K562 (cell line): ENCODE results near the gene LDLRAD1. TPM values are rescaled to one million over a fixed set of nuclear protein-coding genes. Genes with fewer than 3 reads are reported as not detected.

Experiments
- ATAC-seq: fragments of 200-7000 bp; cut with Tn5 transposase; 3 replicates; pipeline ENCODE4 v1.9.1; 2020; ENCODE audit warnings: moderate library complexity
- BruUV-seq: library from RNA; stranded (reverse); fragments of 400-500 nt; replicated peaks from 2 replicates; lab custom pipeline; 2021; lab: Mats Ljungman, UMichigan
- CTCF ChIA-PET: fragments of 300-600 bp; formaldehyde crosslinking; extraction: SDS; loops from one replicate; lab custom pipeline; 2021; ENCODE audit warnings: low intra/inter-chr PET ratio; lab: Yijun Ruan, JAX
- POLR2A ChIA-PET: fragments of 300-600, 350-650 bp; sonication (Branson Sonifier 250); formaldehyde crosslinking; extraction: SDS; loops from one replicate; lab custom pipeline; 2021; ENCODE audit warnings: antibody characterized with exemption, inconsistent platforms; lab: Yijun Ruan, JAX
- DNase-seq, 4 experiments: peaks; one replicate each; pipeline versions ENCODE4 v3.0.0 to v3.0.0-alpha.2; 2011 to 2018; ENCODE audit warnings: low spot score in 3 of 4, mixed read lengths in 3 of 4; ENCODE audit errors: extremely low read depth in 1 of 4
- FAIRE-seq: peaks from 2 replicates; lab custom pipeline; 2011; peaks lifted over from hg19 to GRCh38; lab: Jason Lieb, UNC
- H2AFZ ChIP-seq: 2 replicates; pipeline ENCODE4 v1.6.0; 2011; ENCODE audit warnings: low read depth, low read length, control low read depth, inconsistent platforms
- H3K27ac ChIP-seq: fragments of 200-600 bp; 3 replicates; pipeline ENCODE4 v1.8.0; 2011; ENCODE audit warnings: low read depth, mild to moderate bottlenecking, control low read depth, inconsistent platforms, low read length, moderate library complexity, mixed read lengths; ENCODE audit errors: extremely low read depth
- H3K27me3 ChIP-seq, 2 experiments: fragments of 300-600 bp in 1 of 2; 2 replicates in 1 of 2; 3 replicates in 1 of 2; pipeline versions ENCODE4 v1.6.0 to v1.8.0; 2011; ENCODE audit warnings: inconsistent platforms in 2 of 2, low read length in 2 of 2, mild to moderate bottlenecking in 1 of 2, mixed read lengths in 1 of 2, moderate library complexity in 1 of 2; ENCODE audit not compliant: control insufficient read depth in 2 of 2, insufficient read depth in 2 of 2
- H3K36me3 ChIP-seq: fragments of 300-600 bp; 3 replicates; pipeline ENCODE4 v1.8.0; 2011; ENCODE audit warnings: mild to moderate bottlenecking, low read length, inconsistent platforms; ENCODE audit not compliant: control insufficient read depth, insufficient read depth
- H3K4me1 ChIP-seq, 2 experiments: fragments of 200-600 bp in 1 of 2; replicated peaks in 1 of 2; 2 replicates in 1 of 2; 3 replicates in 1 of 2; pipeline versions ENCODE4 v1.5.1 to v1.8.0; 2011; ENCODE audit warnings: inconsistent platforms in 2 of 2, low read length in 2 of 2, mild to moderate bottlenecking in 1 of 2, mixed read lengths in 1 of 2, moderate library complexity in 1 of 2; ENCODE audit not compliant: control insufficient read depth in 2 of 2, insufficient read depth in 2 of 2
- H3K4me2 ChIP-seq: 2 replicates; pipeline ENCODE4 v1.6.1; 2011; ENCODE audit warnings: low read length, control low read depth, inconsistent platforms, mixed read lengths; ENCODE audit not compliant: insufficient read depth
- H3K4me3 ChIP-seq: fragments of 200-600 bp; sonication (generic), shearing (Covaris generic); 2 replicates; pipeline ENCODE4 v1.5.1; 2016; ENCODE audit warnings: control low read depth, inconsistent platforms
- H3K79me2 ChIP-seq: fragments of 200-600 bp; 3 replicates; pipeline ENCODE4 v1.8.0; 2011; ENCODE audit warnings: low read length, inconsistent platforms; ENCODE audit not compliant: control insufficient read depth, insufficient read depth
- H3K9ac ChIP-seq, 2 experiments: 2 replicates each; pipeline versions ENCODE4 v1.6.0 to v1.6.1; 2011; ENCODE audit warnings: low read depth in 2 of 2, low read length in 2 of 2, control low read depth in 1 of 2, inconsistent platforms in 1 of 2, mild to moderate bottlenecking in 1 of 2, mixed read lengths in 1 of 2; ENCODE audit not compliant: insufficient read depth in 1 of 2
- H3K9me1 ChIP-seq: one replicate; pipeline ENCODE4 v1.6.0; 2011; ENCODE audit warnings: inconsistent platforms, mild to moderate bottlenecking, low read length, moderate library complexity; ENCODE audit not compliant: control insufficient read depth, insufficient read depth
- H3K9me3 ChIP-seq: replicated peaks from 2 replicates; pipeline ENCODE4 v1.5.1; 2011; ENCODE audit warnings: low read depth, low read length, inconsistent platforms; ENCODE audit not compliant: control insufficient read depth, insufficient read depth
- H4K20me1 ChIP-seq: replicated peaks from 2 replicates; pipeline ENCODE4 v1.6.1; 2011; ENCODE audit warnings: low read length, inconsistent platforms, mixed read lengths; ENCODE audit not compliant: control insufficient read depth, insufficient read depth
- ELF4 ChIP-seq: fragments of 450-650 bp; formaldehyde crosslinking; IDR thresholded peaks from 2 replicates; pipeline ENCODE4 v1.4.0; 2022; ENCODE audit warnings: missing genetic modification characterization
- ZNF263 ChIP-seq: sonication (generic); formaldehyde crosslinking; IDR thresholded peaks from 2 replicates; pipeline ENCODE4 v1.8.0; 2022; ENCODE audit warnings: mild to moderate bottlenecking, missing genetic modification reagents, borderline replicate concordance
- ZNF609 ChIP-seq: sonication (generic); formaldehyde crosslinking; IDR thresholded peaks from 2 replicates; pipeline ENCODE4 v1.8.1; 2023; ENCODE audit warnings: missing genetic modification reagents, mild to moderate bottlenecking, borderline replicate concordance
- WGBS: fragments of 100-300 bp; shearing (Covaris generic); methylation state at CpG from one replicate; pipeline ENCODE4 v1.1.6; 2016; ENCODE audit warnings: low coverage, mixed read lengths; ENCODE audit not compliant: insufficient coverage; ENCODE audit errors: missing lambda C conversion rate; 5-methylcytosine and 5-hydroxymethylcytosine counted together
- in situ Hi-C: fragments of 300-500 bp; cut with MboI; formaldehyde crosslinking; loops from 4 replicates; pipeline ENCODE4 v1.15.0; 2018; ENCODE audit warnings: inconsistent platforms, mixed read lengths
- intact Hi-C: fragments of 100-400 bp; cut with micrococcal nuclease; formaldehyde crosslinking; loops from 2 replicates; pipeline ENCODE4 v1.14.2; 2022
- polyA plus RNA-seq, 8 experiments: library from polyadenylated mRNA; depleted of rRNA in 4 of 8; stranded (reverse) in 5 of 8; unstranded in 3 of 8; fragments of >200 nt; fragmentation: Nextera tagmentation in 2 of 8; fragmentation: Illumina TruSeq in 1 of 8; extraction: Ambion mirVana in 2 of 8; extraction: Trizol in 1 of 8; gene quantifications; 2 replicates each; pipeline versions ENCODE4 v1.2.1 to v1.2.3, GENCODE V29; 2011 to 2014; ENCODE audit warnings: inconsistent platforms in 1 of 8, missing spikeins in 1 of 8
- total RNA-seq, 7 experiments: library from RNA; depleted of rRNA in 6 of 7; stranded (reverse); fragments of >200 nt in 6 of 7; fragmentation: Illumina TruSeq in 2 of 7; extraction: Trizol in 2 of 7; gene quantifications; 2 replicates each; pipeline versions ENCODE4 v1.2.1 to v1.2.3, GENCODE V29; 2011 to 2021; ENCODE audit warnings: low replicate concordance in 1 of 7

Gene LDLRAD1
- total and polyA plus RNA-seq, 9 of the 15 experiments (the other 6 are each of a cell fraction or from before 2014, with no cell fraction given): not detected

GRCh38 chr1:54012863-54013262 is 5.1 kb downstream of the LDLRAD1 start:
- in situ Hi-C loops (no loop called here), intact Hi-C loops (no loop called here)
- H3K9ac ChIP-seq: no peak overlapping the region
- peaks cover 66 to 89% of the 10 kb centered on the region in 2 experiments for H3K27me3 ChIP-seq
- H3K4me2 ChIP-seq: no peak overlapping the region
- no peak overlapping the region for H2AFZ ChIP-seq
- ATAC-seq (no peak), DNase-seq (no peak), FAIRE-seq (no peak)
- POLR2A ChIA-PET: interaction anchor here (0.7 kb wide), 1 partner anchor 40 kb away, joined by 3 read pairs; the partner anchor contains the start of gene TMEM59
- WGBS: 5% methylated on average over 8 of the region's 8 CpGs
- peaks cover 0 to 6% of the 10 kb centered on the region in 2 experiments; a peak in 3 of 5 replicates for H3K4me1 ChIP-seq
- H3K36me3 ChIP-seq: no peaks in the 10 kb centered on the region
- H3K4me3 ChIP-seq: no peak overlapping the region
- 0 out of 2 replicates have a peak, but pooled peaks cover 11% of the 10 kb centered on the region for H4K20me1 ChIP-seq
- no peaks in the 10 kb centered on the region for H3K79me2 ChIP-seq
- CTCF ChIA-PET: no interaction called here
- no peaks in the 10 kb centered on the region for H3K9me1 ChIP-seq
- no peaks in the 10 kb centered on the region for H3K9me3 ChIP-seq
- TF ChIP-seq ZNF263 (no peak), ZNF609 (CRISPR knock-in tag) (no peak), ELF4 (CRISPR knock-in tag) (no peak)
- no peak overlapping the region for H3K27ac ChIP-seq
- BruUV-seq: no TSS peak
